Measurements from ENCODE around the gene LIN7B.

The LIN7B gene

DNA sequence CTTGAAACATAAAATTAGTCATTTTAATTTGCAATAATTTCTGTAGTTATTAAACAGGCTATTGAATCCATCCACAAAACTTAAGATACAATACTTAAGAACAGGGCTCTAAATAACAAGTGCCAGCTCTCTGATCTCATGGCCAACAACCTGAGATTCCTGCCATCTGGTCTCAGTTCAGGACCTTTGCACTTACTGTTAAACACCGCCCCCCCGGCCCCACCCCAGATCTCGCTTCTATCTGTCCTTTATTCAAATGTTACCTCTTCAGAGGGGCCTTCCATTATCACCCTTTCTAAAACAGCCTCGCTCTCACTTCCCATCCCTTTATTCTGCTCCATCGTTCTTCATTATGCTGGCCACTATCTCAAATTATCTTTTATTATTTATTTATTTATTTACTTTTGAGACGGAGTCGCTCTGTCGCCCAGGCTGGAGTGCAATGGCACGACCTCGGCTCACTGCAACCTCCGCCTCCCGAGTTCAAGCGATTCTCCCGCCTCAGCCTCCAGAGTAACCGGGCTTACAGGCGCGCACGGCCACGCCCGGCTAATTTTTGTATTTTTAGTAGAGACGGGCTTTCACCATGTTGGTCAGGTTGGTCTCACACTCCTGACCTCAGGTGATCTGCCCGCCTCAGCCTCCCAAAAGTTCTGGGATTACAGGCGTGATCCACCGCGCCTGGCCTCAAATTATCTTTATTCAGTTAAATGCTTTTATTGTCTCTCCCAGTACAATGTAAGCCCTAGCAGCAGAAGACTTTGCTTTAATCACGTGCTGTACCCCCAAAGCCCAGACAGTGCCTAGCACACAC lies 29.8 kb upstream of the LIN7B start:
- H3K36me3 ChIP-seq (replicated peaks) = peaks cover 36% of the 10 kb centered on the region

DNA sequence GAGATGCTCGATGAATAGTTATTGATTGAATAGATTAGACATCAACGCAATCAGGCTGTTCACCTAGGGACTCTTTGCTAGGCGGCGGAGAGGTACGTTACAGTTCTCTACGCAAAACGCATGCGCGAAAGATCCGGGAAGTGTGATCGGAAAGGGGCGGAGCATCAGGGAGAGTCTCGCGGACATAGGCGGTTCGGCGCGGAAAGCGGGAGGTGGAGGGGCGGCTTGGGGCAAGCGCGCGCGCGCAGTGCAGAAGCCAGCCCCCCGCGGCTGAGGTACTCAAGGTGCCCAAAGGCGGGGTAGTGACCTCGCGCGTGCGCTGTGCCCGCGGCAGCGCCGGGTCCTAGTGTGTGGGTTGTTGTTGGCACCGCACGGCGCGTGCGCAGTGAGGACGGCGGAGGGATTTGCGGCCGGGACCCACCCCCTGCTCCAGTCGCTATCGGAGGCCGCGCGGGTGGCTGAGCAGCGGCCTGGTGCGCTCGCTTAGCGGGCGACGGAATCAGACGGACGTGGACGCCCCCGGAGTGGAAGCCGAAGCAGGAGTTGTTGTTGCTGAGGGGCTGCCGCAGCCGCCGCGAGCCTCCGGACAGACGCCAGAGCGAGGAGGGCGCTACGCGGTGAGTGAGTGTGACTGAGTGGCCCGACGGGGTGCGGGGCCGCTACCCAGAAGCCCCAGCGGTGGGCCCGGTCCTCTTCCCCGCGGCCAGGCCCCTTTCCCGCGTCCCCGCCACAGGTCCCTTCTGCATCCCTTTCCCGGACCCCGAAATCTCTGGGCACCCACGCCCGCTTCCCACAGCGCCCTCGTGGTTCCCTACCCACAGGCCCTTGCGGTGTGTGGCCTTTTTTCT lies 28.9 kb upstream of the LIN7B start, which contains the start of gene SNRNP70:
Gene SNRNP70, plus strand, starts transcription at position 432 of the 848 bp plus-strand sequence. CDS start 964 bp downstream, outside the sequence.
- H3K4me1 ChIP-seq = peaks cover 10% of the 10 kb centered on the region
- no peaks in the 10 kb centered on the region for H3K27me3 ChIP-seq (ENCODE audit: low read depth)
- H3K36me3 ChIP-seq (replicated peaks) = peaks cover 44% of the 10 kb centered on the region
- peak within 1 kb of the TSS; percentile 95 for H3K4me3 ChIP-seq
- in situ Hi-C loops (cut with MboI; ENCODE audit: low sequenced_read_pairs) = no loop called here
- H3K9me3 ChIP-seq = no peaks in the 10 kb centered on the region; the same call in 1 of the 2 replicates
- DNase-seq (ENCODE audit: low spot score in 2 of 2) = peak; percentile 97 to 99

More for the DNA sequence above, 29.8 kb upstream of the LIN7B start:
- Histone ChIP-seq H3K4me1 (peaks cover 10% of the 10 kb centered on the region), H3K27me3 (ENCODE audit: low read depth) (no peaks in the 10 kb centered on the region), H3K4me3 (peak overlapping the region; percentile 95), H3K9me3 (no peaks in the 10 kb centered on the region; the same call in 1 of the 2 replicates)
- in situ Hi-C loops (cut with MboI; ENCODE audit: low sequenced_read_pairs) = no loop called here
- DNase-seq (ENCODE audit: low spot score in 2 of 2) = no peak

DNA sequence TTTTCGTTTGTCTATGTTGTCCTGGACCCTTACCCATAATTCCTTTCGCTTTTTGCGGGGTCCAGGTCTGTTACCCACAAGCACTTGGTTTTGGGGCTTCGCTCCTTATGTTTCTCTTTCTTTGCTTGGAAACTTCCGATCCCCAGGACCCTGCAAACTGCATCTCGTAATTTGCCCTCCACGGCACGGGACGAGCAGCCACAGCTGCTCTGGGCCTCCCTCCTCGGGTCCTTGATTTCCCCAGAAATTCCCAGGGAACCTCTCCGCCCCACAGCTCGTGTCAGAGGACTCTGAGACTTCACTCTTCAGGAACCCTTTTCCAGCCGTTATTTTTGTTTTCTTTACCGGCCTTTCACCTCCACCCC lies 28.3 kb upstream of the LIN7B start:
- Histone ChIP-seq H3K4me3 (peak overlapping the region; percentile 95), H3K9me3 (no peaks in the 10 kb centered on the region; the same call in 1 of the 2 replicates), H3K36me3 (replicated peaks) (peaks cover 50% of the 10 kb centered on the region), H3K4me1 (peaks cover 10% of the 10 kb centered on the region), H3K27me3 (ENCODE audit: low read depth) (no peaks in the 10 kb centered on the region)
- DNase-seq (ENCODE audit: low spot score in 2 of 2) = no peak
- in situ Hi-C loops (cut with MboI; ENCODE audit: low sequenced_read_pairs) = no loop called here

DNA sequence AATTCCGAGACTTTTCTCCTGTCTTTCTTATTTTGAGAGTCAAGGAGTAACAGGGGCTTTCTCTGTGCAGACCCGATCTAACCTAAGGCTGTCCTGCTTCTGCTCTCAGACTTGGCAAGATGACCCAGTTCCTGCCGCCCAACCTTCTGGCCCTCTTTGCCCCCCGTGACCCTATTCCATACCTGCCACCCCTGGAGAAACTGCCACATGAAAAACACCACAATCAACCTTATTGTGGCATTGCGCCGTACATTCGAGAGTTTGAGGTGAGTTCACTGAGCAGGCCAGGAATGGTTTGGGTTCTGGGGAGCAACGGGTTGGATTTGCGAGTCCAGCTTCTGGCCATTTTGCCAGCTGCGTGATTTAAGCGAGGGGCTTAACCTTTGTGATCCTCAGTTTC lies 27.9 kb upstream of the LIN7B start:
- H3K9me3 ChIP-seq = no peaks in the 10 kb centered on the region; the same call in 1 of the 2 replicates
- peaks cover 55% of the 10 kb centered on the region for H3K36me3 ChIP-seq (replicated peaks)
- in situ Hi-C loops (cut with MboI; ENCODE audit: low sequenced_read_pairs) = no loop called here
- DNase-seq (ENCODE audit: low spot score in 2 of 2) = no peak
- H3K4me3 ChIP-seq = peak overlapping the region; percentile 95
- H3K4me1 ChIP-seq = peaks cover 10% of the 10 kb centered on the region
- no peaks in the 10 kb centered on the region for H3K27me3 ChIP-seq (ENCODE audit: low read depth)

DNA sequence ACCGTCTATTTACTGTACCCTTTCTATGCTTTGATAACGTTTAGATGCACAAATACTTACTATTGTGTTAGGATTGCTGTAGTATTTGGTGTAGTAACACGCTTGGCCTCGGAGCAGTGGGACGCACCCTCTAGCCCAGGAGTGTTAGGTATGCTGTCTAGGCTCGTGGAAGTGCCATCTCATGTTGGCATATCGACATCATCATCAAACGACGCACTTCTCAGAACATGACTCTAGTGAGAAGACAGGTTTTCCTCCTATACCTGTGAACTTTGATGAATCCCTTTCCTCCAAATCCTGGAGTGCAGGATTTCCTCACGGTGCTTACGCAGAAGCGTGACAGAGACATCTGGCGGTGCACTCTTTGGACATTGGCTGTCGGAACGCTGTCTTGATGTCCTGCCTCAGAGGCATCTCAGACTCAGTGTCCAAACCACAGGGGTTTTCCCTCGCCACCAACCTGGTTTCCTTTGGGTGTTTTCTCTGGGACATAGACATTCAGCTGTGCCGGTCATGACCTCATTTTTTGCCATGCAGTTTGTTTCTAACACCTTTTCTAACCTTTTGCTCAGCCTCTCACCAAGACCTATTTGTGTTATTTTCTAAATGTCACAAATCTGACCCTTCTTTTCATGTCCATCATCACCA lies 22.7 kb upstream of the LIN7B start:
- peaks cover 3% of the 10 kb centered on the region; the same call in 1 of the 2 replicates for H3K4me1 ChIP-seq
- in situ Hi-C loops (cut with MboI; ENCODE audit: low sequenced_read_pairs) = no loop called here
- DNase-seq (ENCODE audit: low spot score in 2 of 2) = no peak
- H3K27me3 ChIP-seq (ENCODE audit: low read depth) = no peaks in the 10 kb centered on the region
- no peak overlapping the region for H3K4me3 ChIP-seq
- H3K9me3 ChIP-seq = no peaks in the 10 kb centered on the region
- peaks cover 92% of the 10 kb centered on the region for H3K36me3 ChIP-seq (replicated peaks)

DNA sequence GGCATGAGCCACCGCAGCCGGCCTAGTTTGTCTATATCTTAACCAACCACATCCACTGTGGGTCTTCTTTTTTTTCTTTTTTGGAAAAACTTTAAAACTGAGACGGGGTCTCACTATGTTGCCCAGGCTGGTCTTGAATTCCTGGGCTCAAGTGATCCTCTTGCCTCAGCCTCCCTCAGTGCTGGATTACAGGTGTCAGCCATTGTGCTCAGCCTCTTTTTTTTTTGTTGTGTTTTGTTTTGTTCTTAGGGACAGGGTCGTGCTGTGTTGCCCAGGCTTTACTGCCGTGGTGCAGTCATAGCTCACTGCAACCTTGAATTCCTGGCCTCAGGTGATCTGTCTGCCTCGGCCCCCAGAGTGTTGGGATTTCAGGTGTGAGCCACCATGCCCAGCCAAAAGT lies 21.5 kb upstream of the LIN7B start:
- peaks cover 93% of the 10 kb centered on the region for H3K36me3 ChIP-seq (replicated peaks)
- in situ Hi-C loops (cut with MboI; ENCODE audit: low sequenced_read_pairs) = no loop called here
- H3K9me3 ChIP-seq = no peaks in the 10 kb centered on the region
- H3K4me1 ChIP-seq = no peaks in the 10 kb centered on the region
- no peak for DNase-seq (ENCODE audit: low spot score in 2 of 2)
- no peak overlapping the region for H3K4me3 ChIP-seq
- H3K27me3 ChIP-seq (ENCODE audit: low read depth) = no peaks in the 10 kb centered on the region

DNA sequence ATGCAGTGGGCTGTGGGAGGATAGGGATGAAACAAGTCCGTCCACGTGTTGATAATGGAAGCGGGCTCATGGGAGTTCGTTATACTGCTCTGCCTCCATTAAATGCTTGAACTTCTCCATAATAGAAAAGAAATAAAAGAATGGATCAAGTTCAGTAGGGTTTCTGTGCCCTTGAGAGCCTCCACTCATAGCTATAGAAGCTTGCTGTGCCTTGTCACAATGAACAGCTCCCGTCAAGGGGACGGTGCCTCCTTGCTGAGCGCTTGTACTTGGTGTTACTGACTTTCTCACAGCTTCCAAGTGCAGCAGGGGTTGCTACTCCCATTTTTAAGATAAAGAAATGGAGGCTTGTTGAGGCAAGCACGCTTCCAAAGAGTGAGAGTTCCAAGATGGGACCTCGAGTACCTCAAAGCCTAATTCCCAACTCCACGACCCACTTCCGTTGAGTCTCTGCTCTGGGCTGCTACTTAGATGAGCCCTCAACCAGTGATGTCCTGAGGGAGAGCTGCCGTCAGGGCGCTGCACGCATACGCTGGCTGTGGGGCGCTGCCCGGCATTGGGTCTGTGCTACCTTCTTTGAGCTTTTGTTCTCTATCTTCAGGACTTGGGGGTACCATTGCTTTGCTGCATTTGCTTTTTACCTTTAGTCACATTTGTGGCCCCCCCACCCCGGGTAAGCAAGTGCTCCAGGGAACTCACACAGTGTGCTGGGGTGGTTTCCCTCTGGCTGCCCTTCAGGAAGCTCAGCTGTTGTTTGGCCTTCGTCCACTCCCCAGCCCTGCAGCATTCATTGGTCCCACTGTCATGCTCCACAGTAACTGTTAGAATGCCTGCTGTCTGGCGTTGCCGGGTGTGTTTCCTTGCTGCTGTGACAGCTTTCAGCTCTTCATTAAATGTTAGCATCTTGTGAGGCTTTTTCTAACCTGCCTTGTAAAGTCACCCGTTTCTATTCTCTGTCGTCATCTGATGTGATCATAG lies 19.4 kb upstream of the LIN7B start:
- H3K27me3 ChIP-seq (ENCODE audit: low read depth) = no peaks in the 10 kb centered on the region
- no peak for DNase-seq (ENCODE audit: low spot score in 2 of 2)
- no peaks in the 10 kb centered on the region for H3K4me1 ChIP-seq
- H3K9me3 ChIP-seq = no peaks in the 10 kb centered on the region
- no peak overlapping the region for H3K4me3 ChIP-seq
- in situ Hi-C loops (cut with MboI; ENCODE audit: low sequenced_read_pairs) = loop anchor here (5.0 kb wide), 1 partner anchor 113 kb away; no protein-coding TSS in a partner anchor
- H3K36me3 ChIP-seq (replicated peaks) = peaks cover 96% of the 10 kb centered on the region

DNA sequence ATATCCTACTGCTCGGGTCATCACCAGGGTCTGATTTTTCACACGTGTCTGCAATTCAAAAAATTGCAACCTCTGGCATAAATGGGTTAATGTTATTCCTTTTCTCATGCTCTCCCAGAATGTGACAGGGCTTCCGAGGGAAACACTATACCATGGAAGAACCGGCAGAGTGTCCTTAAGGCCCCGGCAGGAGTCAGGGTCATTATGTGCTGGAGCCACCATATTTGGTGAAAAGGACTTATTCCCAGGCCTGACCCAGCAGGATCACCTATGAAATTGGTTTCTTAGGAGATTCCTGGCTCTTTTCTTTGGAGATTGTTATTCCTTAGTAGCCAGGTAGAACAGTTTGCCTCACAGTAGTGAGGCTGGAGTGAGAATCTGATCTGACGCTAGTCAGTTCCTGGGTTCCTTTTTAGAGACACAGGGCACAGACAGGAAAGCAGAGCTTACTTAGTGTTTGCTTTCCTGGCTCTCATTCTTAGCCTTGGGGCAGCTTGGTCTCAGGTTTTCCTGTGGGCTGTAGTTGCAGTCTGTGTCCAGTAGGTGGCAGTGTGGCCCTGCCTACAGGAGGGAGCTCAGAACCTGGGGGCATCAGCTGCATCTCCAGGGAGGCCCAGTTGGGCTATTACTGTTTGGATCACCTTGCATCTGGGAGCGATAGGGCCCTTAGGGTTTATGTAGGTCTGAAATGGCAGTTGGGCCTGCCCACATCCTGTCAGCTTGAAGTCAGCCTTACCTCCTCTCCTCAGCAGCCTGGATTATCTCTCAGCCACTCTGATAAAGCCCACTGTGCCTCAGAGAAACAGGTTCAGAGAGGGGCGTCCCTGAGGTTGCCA lies 16.5 kb upstream of the LIN7B start:
- Histone ChIP-seq H3K9me3 (no peaks in the 10 kb centered on the region), H3K4me1 (no peaks in the 10 kb centered on the region), H3K36me3 (replicated peaks) (peaks cover 88% of the 10 kb centered on the region), H3K4me3 (no peak overlapping the region), H3K27me3 (ENCODE audit: low read depth) (no peaks in the 10 kb centered on the region)
- peak; percentile 52 to 83 for DNase-seq (ENCODE audit: low spot score in 2 of 2)
- in situ Hi-C loops (cut with MboI; ENCODE audit: low sequenced_read_pairs) = loop anchor here (5.0 kb wide), 1 partner anchor 110 kb away; no protein-coding TSS in a partner anchor

DNA sequence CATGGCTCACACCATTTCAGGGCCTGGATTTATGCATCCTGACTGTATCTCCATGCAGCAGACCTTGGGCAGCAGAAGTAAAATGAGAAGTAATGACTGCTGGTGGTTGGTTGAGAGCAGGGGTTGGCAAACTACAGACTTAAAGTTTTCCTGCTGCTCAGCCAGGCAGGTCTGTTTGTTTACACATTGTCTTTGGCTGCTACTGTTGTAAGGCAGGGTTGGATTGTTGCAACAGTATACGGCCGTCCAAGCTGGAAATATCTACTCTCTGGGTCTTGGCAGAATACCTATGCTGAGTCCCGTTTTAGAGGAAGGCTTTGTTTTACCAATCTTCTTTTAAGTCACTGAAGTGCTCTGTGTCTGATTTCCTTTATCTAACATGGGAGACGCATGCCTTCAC lies 15.4 kb upstream of the LIN7B start:
- Histone ChIP-seq H3K9me3 (no peaks in the 10 kb centered on the region), H3K27me3 (ENCODE audit: low read depth) (no peaks in the 10 kb centered on the region), H3K4me3 (no peak overlapping the region), H3K4me1 (no peaks in the 10 kb centered on the region), H3K36me3 (replicated peaks) (peaks cover 86% of the 10 kb centered on the region)
- DNase-seq (ENCODE audit: low spot score in 2 of 2) = no peak
- in situ Hi-C loops (cut with MboI; ENCODE audit: low sequenced_read_pairs) = loop anchor here (5.0 kb wide), 1 partner anchor 109 kb away; no protein-coding TSS in a partner anchor

DNA sequence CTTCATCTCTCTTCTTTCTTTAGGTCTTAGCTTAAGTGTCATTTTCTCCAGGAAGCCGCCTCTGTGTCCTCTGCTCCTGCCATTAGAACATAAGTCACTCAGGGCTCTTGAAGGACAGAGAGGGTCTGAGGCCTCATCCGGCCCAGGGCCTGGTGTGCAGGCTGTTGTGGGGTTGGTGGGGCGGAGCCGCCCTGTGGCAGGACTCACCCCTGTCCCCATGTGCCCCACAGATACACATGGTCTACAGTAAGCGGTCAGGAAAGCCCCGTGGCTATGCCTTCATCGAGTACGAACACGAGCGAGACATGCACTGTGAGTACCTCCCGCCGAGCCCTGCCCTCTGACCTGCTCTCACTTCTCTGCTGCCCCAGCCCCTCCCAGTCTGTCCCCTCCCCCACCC lies 13.0 kb upstream of the LIN7B start:
- in situ Hi-C loops (cut with MboI; ENCODE audit: low sequenced_read_pairs) = no loop called here
- no peaks in the 10 kb centered on the region for H3K4me1 ChIP-seq
- H3K36me3 ChIP-seq (replicated peaks) = peaks cover 90% of the 10 kb centered on the region
- DNase-seq (ENCODE audit: low spot score in 2 of 2) = no peak
- H3K27me3 ChIP-seq (ENCODE audit: low read depth) = no peaks in the 10 kb centered on the region
- no peak overlapping the region for H3K4me3 ChIP-seq
- no peaks in the 10 kb centered on the region for H3K9me3 ChIP-seq

DNA sequence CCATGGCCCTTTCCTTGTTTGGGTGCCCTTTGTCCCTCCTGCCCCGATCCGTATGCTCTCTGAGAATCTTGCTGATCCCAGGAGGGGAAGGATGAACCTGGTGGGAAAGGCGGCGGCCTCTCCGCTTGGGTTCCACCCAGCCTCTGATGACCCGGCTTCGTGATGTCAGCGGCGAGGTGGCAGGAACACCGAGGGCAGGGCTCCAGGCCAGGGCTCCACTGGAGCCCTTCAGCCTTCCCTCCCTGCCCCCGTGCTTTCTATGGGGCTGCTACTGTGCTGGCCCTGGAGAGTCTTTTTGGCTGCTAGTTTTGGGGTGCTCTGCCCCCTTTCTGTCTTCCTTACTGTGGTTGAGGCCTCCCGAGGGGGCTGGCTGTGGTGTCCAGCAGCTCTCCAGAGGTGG lies 11.9 kb upstream of the LIN7B start:
- DNase-seq (ENCODE audit: low spot score in 2 of 2) = no peak
- Histone ChIP-seq H3K27me3 (ENCODE audit: low read depth) (no peaks in the 10 kb centered on the region), H3K4me1 (no peaks in the 10 kb centered on the region), H3K4me3 (no peak overlapping the region), H3K36me3 (replicated peaks) (peaks cover 90% of the 10 kb centered on the region), H3K9me3 (no peaks in the 10 kb centered on the region)
- in situ Hi-C loops (cut with MboI; ENCODE audit: low sequenced_read_pairs) = no loop called here

Data from HAP-1 (cell line).